DOHH2 (cell line): Measurements from ENCODE around the gene SIX3.

Experiments
- EZH2phosphoT487 ChIP-seq: fragments of 200-600 bp; sonication (generic); IDR thresholded peaks from 2 replicates; pipeline ENCODE4 v1.6.1; 2017; ENCODE audit warnings: borderline replicate concordance, mild to moderate bottlenecking, antibody characterized with exemption, low read length, moderate library complexity, mixed read lengths
- TF ChIP-seq, protein P1 (sequence below): fragments of 200-600 bp; sonication (generic); IDR thresholded peaks from one replicate; pipeline ENCODE4 v1.5.1; 2014; ENCODE audit warnings: antibody characterized with exemption, mild to moderate bottlenecking, low read depth, low read length; ENCODE audit not compliant: poor library complexity, severe bottlenecking

DNA sequence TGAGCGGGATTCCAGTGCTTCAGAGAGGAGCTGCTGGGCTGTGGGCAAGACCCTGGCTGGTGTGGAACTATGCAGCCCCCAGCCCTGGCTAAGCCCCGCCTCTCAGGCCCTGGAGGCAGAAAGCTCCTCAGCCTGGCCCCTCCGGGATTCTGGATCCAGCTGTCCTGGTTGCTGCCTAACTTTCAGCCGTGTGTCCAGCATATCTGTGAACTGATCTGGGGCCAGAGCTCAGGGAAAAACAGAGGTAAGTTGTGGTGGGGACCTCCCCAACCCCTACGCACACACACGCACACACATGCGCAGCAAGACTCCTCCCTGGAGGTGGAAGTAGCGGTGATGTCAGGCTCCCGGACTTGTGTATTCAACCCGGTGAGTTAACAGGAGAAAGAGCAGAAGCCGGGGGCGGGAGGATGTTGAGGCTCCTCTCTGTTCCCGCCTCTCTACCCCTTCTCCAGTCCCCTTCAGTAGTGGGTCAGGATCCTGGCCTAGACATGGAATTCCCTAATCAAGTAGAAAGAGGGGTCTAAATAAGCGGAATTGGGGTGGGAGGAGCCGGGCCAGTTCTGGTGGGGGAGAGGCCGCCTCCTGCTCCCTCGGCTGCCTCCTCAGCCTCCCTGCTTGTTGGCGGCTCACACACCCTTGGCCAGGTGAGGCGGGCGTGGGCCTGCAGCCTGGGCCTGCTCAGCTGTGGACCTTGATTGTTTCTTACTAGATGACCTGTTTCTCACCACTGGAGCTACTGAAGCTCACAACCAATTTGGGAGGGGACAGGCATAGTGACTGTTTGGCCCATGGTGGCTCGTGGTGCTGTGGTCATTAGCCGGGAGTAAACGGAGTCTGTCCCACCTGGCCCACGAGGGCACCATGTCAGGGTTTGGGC lies 34.3 kb downstream of the SIX3 start:
- TF ChIP-seq, protein P1, sequence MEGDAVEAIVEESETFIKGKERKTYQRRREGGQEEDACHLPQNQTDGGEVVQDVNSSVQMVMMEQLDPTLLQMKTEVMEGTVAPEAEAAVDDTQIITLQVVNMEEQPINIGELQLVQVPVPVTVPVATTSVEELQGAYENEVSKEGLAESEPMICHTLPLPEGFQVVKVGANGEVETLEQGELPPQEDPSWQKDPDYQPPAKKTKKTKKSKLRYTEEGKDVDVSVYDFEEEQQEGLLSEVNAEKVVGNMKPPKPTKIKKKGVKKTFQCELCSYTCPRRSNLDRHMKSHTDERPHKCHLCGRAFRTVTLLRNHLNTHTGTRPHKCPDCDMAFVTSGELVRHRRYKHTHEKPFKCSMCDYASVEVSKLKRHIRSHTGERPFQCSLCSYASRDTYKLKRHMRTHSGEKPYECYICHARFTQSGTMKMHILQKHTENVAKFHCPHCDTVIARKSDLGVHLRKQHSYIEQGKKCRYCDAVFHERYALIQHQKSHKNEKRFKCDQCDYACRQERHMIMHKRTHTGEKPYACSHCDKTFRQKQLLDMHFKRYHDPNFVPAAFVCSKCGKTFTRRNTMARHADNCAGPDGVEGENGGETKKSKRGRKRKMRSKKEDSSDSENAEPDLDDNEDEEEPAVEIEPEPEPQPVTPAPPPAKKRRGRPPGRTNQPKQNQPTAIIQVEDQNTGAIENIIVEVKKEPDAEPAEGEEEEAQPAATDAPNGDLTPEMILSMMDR: no peak
- TF ChIP-seq EZH2phosphoT487: no peak
